ENCODE results near the gene RPTOR.
"Not testable (repeated sequence)": the region's sequence is repeated elsewhere in the genome, so short reads cannot be mapped to it uniquely, and the experiment has no call there.

RPTOR gene

GRCh38 chr17:80742091-80742490 is 197.5 kb downstream of the RPTOR start:
- no peak overlapping the region for H3K27ac ChIP-seq
- DNase-seq (ENCODE audit: low read depth, low spot score), result no peak
- H3K9me3 ChIP-seq (ENCODE audit: low read depth, low read length), result no peaks in the 10 kb centered on the region
- no peak overlapping the region for H3K4me3 ChIP-seq
- H3K9ac ChIP-seq (ENCODE audit: insufficient read length), result no peak overlapping the region
- TF ChIP-seq FOXP2 (optimal IDR thresholded peaks at IDR 0.05; ENCODE audit: control extremely low read depth, extremely low read length, insufficient read depth), result no peak
- TF ChIP-seq POLR2AphosphoS5 (IDR thresholded peaks at IDR 0.05; ENCODE audit: borderline replicate concordance, low read depth, low read length), result no peak
- no peak for TF ChIP-seq EZH2 (IDR thresholded peaks at IDR 0.05)
- H3K36me3 ChIP-seq (ENCODE audit: insufficient read depth, low read length), result peaks cover 15% of the 10 kb centered on the region

- Histone ChIP-seq H3K9me3 (ENCODE audit: low read depth, low read length) (no peaks in the 10 kb centered on the region), H3K27ac (no peak overlapping the region), H3K9ac (ENCODE audit: insufficient read length) (no peak overlapping the region), H3K4me3 (no peak overlapping the region), H3K36me3 (ENCODE audit: insufficient read depth, low read length) (peaks cover 15% of the 10 kb centered on the region)
- TF ChIP-seq POLR2AphosphoS5 (IDR thresholded peaks at IDR 0.05; ENCODE audit: borderline replicate concordance, low read depth, low read length) (no peak), FOXP2 (optimal IDR thresholded peaks at IDR 0.05; ENCODE audit: control extremely low read depth, extremely low read length, insufficient read depth) (no peak)
- DNase-seq (ENCODE audit: low read depth, low spot score), result no peak
Measured at GRCh38 chr17:80742581-80743180, 198.0 kb downstream of the RPTOR start.

GRCh38 chr17:80743181-80743771 is 198.6 kb downstream of the RPTOR start:
- H3K9me3 ChIP-seq (ENCODE audit: low read depth, low read length), result no peaks in the 10 kb centered on the region
- no peak for TF ChIP-seq FOXP2 (optimal IDR thresholded peaks at IDR 0.05; ENCODE audit: control extremely low read depth, extremely low read length, insufficient read depth)
- no peak for TF ChIP-seq POLR2AphosphoS5 (IDR thresholded peaks at IDR 0.05; ENCODE audit: borderline replicate concordance, low read depth, low read length)
- TF ChIP-seq EZH2 (IDR thresholded peaks at IDR 0.05), result no peak
- H3K4me3 ChIP-seq, result no peak overlapping the region
- no peak overlapping the region for H3K27ac ChIP-seq
- no peak for DNase-seq (ENCODE audit: low read depth, low spot score)
- no peak overlapping the region for H3K9ac ChIP-seq (ENCODE audit: insufficient read length)
- peaks cover 15% of the 10 kb centered on the region for H3K36me3 ChIP-seq (ENCODE audit: insufficient read depth, low read length)

- peaks cover 14% of the 10 kb centered on the region for H3K36me3 ChIP-seq (ENCODE audit: insufficient read depth, low read length)
- H3K27ac ChIP-seq; H3K9me3 ChIP-seq (ENCODE audit: low read depth, low read length); DNase-seq (ENCODE audit: low read depth, low spot score); H3K4me3 ChIP-seq; H3K9ac ChIP-seq (ENCODE audit: insufficient read length): not testable (repeated sequence)
Measured at GRCh38 chr17:80743973-80744372, 199.3 kb downstream of the RPTOR start.

GRCh38 chr17:80744725-80745124 is 200.1 kb downstream of the RPTOR start:
- DNase-seq (ENCODE audit: low read depth, low spot score); H3K9ac ChIP-seq (ENCODE audit: insufficient read length); H3K9me3 ChIP-seq (ENCODE audit: low read depth, low read length); H3K27ac ChIP-seq; H3K36me3 ChIP-seq (ENCODE audit: insufficient read depth, low read length); H3K4me3 ChIP-seq: not testable (repeated sequence)

- Histone ChIP-seq H3K9me3 (ENCODE audit: low read depth, low read length) (no peaks in the 10 kb centered on the region), H3K9ac (ENCODE audit: insufficient read length) (no peak overlapping the region), H3K4me3 (no peak overlapping the region), H3K36me3 (ENCODE audit: insufficient read depth, low read length) (peaks cover 5% of the 10 kb centered on the region), H3K27ac (no peak overlapping the region)
- TF ChIP-seq POLR2AphosphoS5 (IDR thresholded peaks at IDR 0.05; ENCODE audit: borderline replicate concordance, low read depth, low read length) (no peak), FOXP2 (optimal IDR thresholded peaks at IDR 0.05; ENCODE audit: control extremely low read depth, extremely low read length, insufficient read depth) (no peak), EZH2 (IDR thresholded peaks at IDR 0.05) (no peak)
- DNase-seq (ENCODE audit: low read depth, low spot score), result no peak
Measured at GRCh38 chr17:80745183-80745582, 200.5 kb downstream of the RPTOR start.

- Histone ChIP-seq H3K4me3 (no peak overlapping the region), H3K36me3 (ENCODE audit: insufficient read depth, low read length) (no peaks in the 10 kb centered on the region), H3K9me3 (ENCODE audit: low read depth, low read length) (no peaks in the 10 kb centered on the region), H3K9ac (ENCODE audit: insufficient read length) (no peak overlapping the region), H3K27ac (no peak overlapping the region)
- TF ChIP-seq FOXP2 (optimal IDR thresholded peaks at IDR 0.05; ENCODE audit: control extremely low read depth, extremely low read length, insufficient read depth) (no peak), EZH2 (IDR thresholded peaks at IDR 0.05) (no peak), POLR2AphosphoS5 (IDR thresholded peaks at IDR 0.05; ENCODE audit: borderline replicate concordance, low read depth, low read length) (no peak)
- no peak for DNase-seq (ENCODE audit: low read depth, low spot score)
Measured at GRCh38 chr17:80746262-80746935, 201.8 kb downstream of the RPTOR start.

- H3K27ac ChIP-seq, result no peak overlapping the region
- DNase-seq (ENCODE audit: low read depth, low spot score), result no peak
- H3K9me3 ChIP-seq (ENCODE audit: low read depth, low read length), result no peaks in the 10 kb centered on the region
- H3K4me3 ChIP-seq, result no peak overlapping the region
- no peak overlapping the region for H3K9ac ChIP-seq (ENCODE audit: insufficient read length)
- no peaks in the 10 kb centered on the region for H3K36me3 ChIP-seq (ENCODE audit: insufficient read depth, low read length)
- TF ChIP-seq POLR2AphosphoS5 (IDR thresholded peaks at IDR 0.05; ENCODE audit: borderline replicate concordance, low read depth, low read length), result no peak
- no peak for TF ChIP-seq EZH2 (IDR thresholded peaks at IDR 0.05)
- TF ChIP-seq FOXP2 (optimal IDR thresholded peaks at IDR 0.05; ENCODE audit: control extremely low read depth, extremely low read length, insufficient read depth), result no peak
Measured at GRCh38 chr17:80747469-80747868, 202.8 kb downstream of the RPTOR start.

- no peak for DNase-seq (ENCODE audit: low read depth, low spot score)
- no peaks in the 10 kb centered on the region for H3K9me3 ChIP-seq (ENCODE audit: low read depth, low read length)
- H3K9ac ChIP-seq (ENCODE audit: insufficient read length), result no peak overlapping the region
- H3K27ac ChIP-seq, result no peak overlapping the region
- TF ChIP-seq FOXP2 (optimal IDR thresholded peaks at IDR 0.05; ENCODE audit: control extremely low read depth, extremely low read length, insufficient read depth), result no peak
- TF ChIP-seq POLR2AphosphoS5 (IDR thresholded peaks at IDR 0.05; ENCODE audit: borderline replicate concordance, low read depth, low read length), result no peak
- no peak for TF ChIP-seq EZH2 (IDR thresholded peaks at IDR 0.05)
- H3K4me3 ChIP-seq, result no peak overlapping the region
- H3K36me3 ChIP-seq (ENCODE audit: insufficient read depth, low read length), result no peaks in the 10 kb centered on the region
Measured at GRCh38 chr17:80749611-80750010, 205.0 kb downstream of the RPTOR start.
